GM19043 (cell line): Measurements from ENCODE around the gene ITGA11.

Experiments
- ATAC-seq: cut with Tn5 transposase; IDR thresholded peaks from one replicate; pipeline ENCODE4 v1.9.1; 2021; ENCODE audit warnings: low read depth; ENCODE audit not compliant: unreplicated experiment

The ITGA11 gene

GRCh38 chr15:68449389-68449788 lies 17.4 kb upstream of the ITGA11 start:
- ATAC-seq: no peak

GRCh38 chr15:68447976-68448755 lies 16.2 kb upstream of the ITGA11 start:
- no peak for ATAC-seq

GRCh38 chr15:68447209-68447608 lies 15.2 kb upstream of the ITGA11 start:
- no peak for ATAC-seq

- no peak for ATAC-seq
These were observed 13.4 kb upstream of the ITGA11 start for GRCh38 chr15:68445351-68445750.

GRCh38 chr15:68444336-68444735 lies 12.4 kb upstream of the ITGA11 start:
- no peak for ATAC-seq

- no peak for ATAC-seq
These were observed 10.9 kb upstream of the ITGA11 start for GRCh38 chr15:68442903-68443302.

GRCh38 chr15:68442041-68442440 lies 10.1 kb upstream of the ITGA11 start:
- no peak for ATAC-seq

- ATAC-seq: no peak
These were observed 9.2 kb upstream of the ITGA11 start for GRCh38 chr15:68441045-68441743.

GRCh38 chr15:68440136-68440535 lies 8.2 kb upstream of the ITGA11 start:
- ATAC-seq: no peak

GRCh38 chr15:68439506-68439905 lies 7.5 kb upstream of the ITGA11 start:
- ATAC-seq: no peak

- ATAC-seq: no peak
These were observed 4.7 kb upstream of the ITGA11 start for GRCh38 chr15:68436680-68437079.

GRCh38 chr15:68435966-68436365 lies 4.0 kb upstream of the ITGA11 start:
- no peak for ATAC-seq

GRCh38 chr15:68434021-68434420 lies 2.1 kb upstream of the ITGA11 start:
- ATAC-seq: no peak

- no peak for ATAC-seq
These were observed 1.6 kb upstream of the ITGA11 start for GRCh38 chr15:68433551-68433950.

- ATAC-seq: no peak
These were observed 590 bp upstream of the ITGA11 start for GRCh38 chr15:68432441-68433064.

GRCh38 chr15:68431037-68431791 lies 749 bp downstream of the ITGA11 start:
- no peak for ATAC-seq

- ATAC-seq: no peak
These were observed 1.4 kb downstream of the ITGA11 start for GRCh38 chr15:68430471-68431036.

- ATAC-seq: no peak
These were observed 2.1 kb downstream of the ITGA11 start for GRCh38 chr15:68429691-68430470.

GRCh38 chr15:68428431-68428940 lies 3.5 kb downstream of the ITGA11 start:
- ATAC-seq: no peak

GRCh38 chr15:68427963-68428362 lies 4.0 kb downstream of the ITGA11 start:
- ATAC-seq: no peak
